CD4-positive, alpha-beta T cell (primary cell): Measurements from ENCODE around the gene EMB. TPM values are rescaled to one million over a fixed set of nuclear protein-coding genes. Genes with fewer than 3 reads are reported as not detected.

Source experiments
- ATAC-seq: fragments of 200-7000 bp; cut with Tn5 transposase; one replicate; pipeline ENCODE4 v1.10.0; 2022; ENCODE audit warnings: mild to moderate bottlenecking; ENCODE audit not compliant: poor library complexity
- CTCF ChIA-PET: fragments of 350-600 bp; sonication (Branson Sonifier 250); formaldehyde crosslinking; loops from one replicate; lab custom pipeline; 2021; ENCODE audit warnings: antibody characterized with exemption, inconsistent platforms; lab: Charles Lee
- POLR2A ChIA-PET: fragments of 350-600 bp; sonication (Branson Sonifier 250); formaldehyde crosslinking; loops from one replicate; lab custom pipeline; 2021; ENCODE audit warnings: antibody characterized with exemption, inconsistent platforms; lab: Charles Lee
- DNase-seq, 14 experiments: peaks; one replicate each; pipeline ENCODE4 v3.0.0-alpha.2; 2013 to 2020; ENCODE audit warnings: mixed read lengths in 2 of 14
- H3K27ac ChIP-seq, 2 donors: one replicate each; pipeline versions ENCODE4 v1.5.1 to v1.7.0; 2013; ENCODE audit warnings: low read length in 2 of 2, low read depth in 1 of 2, mild to moderate bottlenecking in 1 of 2
- H3K27me3 ChIP-seq, 2 experiments: 1 replicate in 1 of 2; 2 replicates in 1 of 2; pipeline versions ENCODE4 v1.6.1 to v1.7.0; 2013; ENCODE audit warnings: low read length in 2 of 2, control low read depth in 1 of 2, mild to moderate bottlenecking in 1 of 2, moderate library complexity in 1 of 2; ENCODE audit not compliant: insufficient read depth in 2 of 2, control insufficient read depth in 1 of 2
- H3K36me3 ChIP-seq: one replicate; pipeline ENCODE4 v1.6.1; 2013; ENCODE audit warnings: low read length, control low read depth; ENCODE audit not compliant: insufficient read depth
- H3K4me1 ChIP-seq: one replicate; pipeline ENCODE4 v1.6.1; 2013; ENCODE audit warnings: low read length, control low read depth; ENCODE audit not compliant: insufficient read depth
- H3K4me3 ChIP-seq: one replicate; pipeline ENCODE4 v1.5.1; 2013; ENCODE audit warnings: mild to moderate bottlenecking, low read length, moderate library complexity
- H3K9me3 ChIP-seq, 2 experiments: 1 replicate in 1 of 2; 2 replicates in 1 of 2; pipeline versions ENCODE4 v1.6.1 to v1.7.0; 2013; ENCODE audit warnings: low read length in 2 of 2, mild to moderate bottlenecking in 2 of 2, control low read depth in 1 of 2, moderate library complexity in 1 of 2; ENCODE audit not compliant: control insufficient read depth in 1 of 2, insufficient read depth in 1 of 2
- H3K27ac Mint-ChIP-seq: one replicate; pipeline ENCODE4 v1.8.0; 2020; ENCODE audit warnings: mixed read lengths
- H3K27me3 Mint-ChIP-seq: one replicate; pipeline ENCODE4 v1.8.0; 2021; ENCODE audit warnings: mixed read lengths
- H3K36me3 Mint-ChIP-seq: one replicate; pipeline ENCODE4 v1.8.0; 2021; ENCODE audit warnings: low read depth, mixed read lengths
- H3K4me1 Mint-ChIP-seq: one replicate; pipeline ENCODE4 v1.8.0; 2021; ENCODE audit warnings: low read depth, mixed read lengths
- H3K4me3 Mint-ChIP-seq: one replicate; pipeline ENCODE4 v1.8.0; 2020; ENCODE audit warnings: mild to moderate bottlenecking, mixed read lengths
- H3K9me3 Mint-ChIP-seq: one replicate; pipeline ENCODE4 v1.8.0; 2020; ENCODE audit warnings: mixed read lengths
- CTCF ChIP-seq: fragments of 200-600 bp; IDR thresholded peaks from one replicate; pipeline ENCODE4 v1.8.0; 2022; ENCODE audit warnings: antibody characterized with exemption, mild to moderate bottlenecking
- intact Hi-C, 2 experiments: fragments of 100-400 bp; cut with DNase I in 1 of 2; cut with micrococcal nuclease in 1 of 2; formaldehyde crosslinking; loops; one replicate each; pipeline versions ENCODE4 v1.15.1 to v1.9.0; 2023 to 2025; cut with DNase I, micrococcal nuclease
- total RNA-seq, 174 experiments: library from RNA in 2 of 174; stranded (reverse) in 2 of 174; gene quantifications; one replicate each; pipeline ENCODE4 v1.2.3 and lab custom pipeline; 2021 to 2026

EMB gene
- total RNA-seq, 2 experiments from 2014 or later: 131 to 133 TPM

- TF ChIP-seq CTCF: no peak
- H3K27me3 Mint-ChIP-seq: no peaks in the 10 kb centered on the region
- H3K27ac ChIP-seq: no peak overlapping the region
- no peaks in the 10 kb centered on the region for H3K9me3 ChIP-seq
- DNase-seq: no peak
- H3K36me3 ChIP-seq: no peaks in the 10 kb centered on the region
- no peak overlapping the region for H3K27ac Mint-ChIP-seq
- no peaks in the 10 kb centered on the region for H3K36me3 Mint-ChIP-seq
- CTCF ChIA-PET: no interaction called here
- H3K27me3 ChIP-seq: no peaks in the 10 kb centered on the region
- no peaks in the 10 kb centered on the region for H3K4me1 ChIP-seq
- no peak overlapping the region for H3K4me3 ChIP-seq
- no peaks in the 10 kb centered on the region for H3K4me1 Mint-ChIP-seq
- intact Hi-C loops: no loop called here
- ATAC-seq: no peak
- no peak overlapping the region for H3K4me3 Mint-ChIP-seq
- no peaks in the 10 kb centered on the region for H3K9me3 Mint-ChIP-seq
- POLR2A ChIA-PET: no interaction called here
Observed at GRCh38 chr5:50352382-50352781, 88.7 kb downstream of the EMB start.

Other genes with a start within 250 kb of the EMB start
- 100 to 1,000 TPM; 181 to 200 TPM for gene PARP8, start 225.3 kb upstream of the EMB start, total RNA-seq